HFFc6 (cell line): ENCODE results near the gene VIM. TPM values are rescaled to one million over a fixed set of nuclear protein-coding genes. Genes with fewer than 3 reads are reported as not detected.

Experiments used
- DNase-seq: peaks from one replicate; pipeline ENCODE4 v3.0.0-alpha.2; 2018
- H3K27ac Mint-ChIP-seq: 2 replicates; pipeline ENCODE4 v1.8.0; 2020; ENCODE audit warnings: mild to moderate bottlenecking, mixed read lengths
- H3K27me3 Mint-ChIP-seq: 2 replicates; pipeline ENCODE4 v1.8.0; 2021; ENCODE audit warnings: mild to moderate bottlenecking, moderate library complexity, mixed read lengths; ENCODE audit not compliant: insufficient read depth
- H3K36me3 Mint-ChIP-seq: 2 replicates; pipeline ENCODE4 v1.8.0; 2021; ENCODE audit warnings: low read depth, mixed read lengths
- H3K4me1 Mint-ChIP-seq: 2 replicates; pipeline ENCODE4 v1.8.0; 2020; ENCODE audit warnings: low read depth, mixed read lengths
- H3K4me3 Mint-ChIP-seq: 2 replicates; pipeline ENCODE4 v1.8.0; 2020; ENCODE audit warnings: mild to moderate bottlenecking, moderate library complexity, mixed read lengths
- H3K9me3 Mint-ChIP-seq: 2 replicates; pipeline ENCODE4 v1.8.0; 2020; ENCODE audit warnings: mild to moderate bottlenecking, mixed read lengths
- CTCF ChIP-seq: fragments of 200-600 bp; sonication (generic); IDR thresholded peaks from 2 replicates; pipeline ENCODE4 v1.5.0; 2021; ENCODE audit warnings: antibody characterized with exemption, mild to moderate bottlenecking
- total RNA-seq, 6 experiments: library from RNA; stranded (reverse); fragmentation: NEBNext Ultra II Directional; extraction: Animal tissue kit (Norgen Biotek cat#: 25700); gene quantifications; 2 replicates in 1 of 6; 3 replicates in 5 of 6; pipeline ENCODE4 v1.2.3, GENCODE V29; 2021

VIM gene
- total RNA-seq, 6 experiments from 2014 or later, result 9,623 to 12,540 (median 10,688) TPM

DNA sequence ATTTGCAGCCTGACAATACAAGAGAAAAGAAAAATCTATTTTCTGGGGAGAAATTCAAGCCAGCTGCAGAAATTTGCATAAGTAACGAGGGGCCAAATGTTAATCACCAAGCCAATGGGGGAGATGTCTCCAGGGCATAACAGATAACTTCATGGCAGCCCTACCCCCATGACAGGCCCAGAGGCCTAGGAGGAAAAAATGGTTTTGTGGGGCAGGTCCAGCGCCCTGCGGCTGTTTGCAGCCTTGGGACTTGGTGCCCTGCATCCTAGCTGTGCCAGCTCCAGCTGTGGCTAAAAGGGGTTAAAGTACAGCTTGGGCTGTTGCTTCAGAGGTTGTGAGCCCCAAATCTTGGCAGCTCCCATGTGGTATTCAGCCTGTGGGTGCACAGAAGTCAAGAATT, 54.3 kb downstream of the VIM start:
- Mint-ChIP-seq H3K27me3 (peaks cover 17% of the 10 kb centered on the region), H3K36me3 (peaks cover 12% of the 10 kb centered on the region), H3K9me3 (peaks cover 22% of the 10 kb centered on the region), H3K4me1 (no peaks in the 10 kb centered on the region), H3K27ac (no peak overlapping the region), H3K4me3 (no peak overlapping the region)
- no peak for TF ChIP-seq CTCF
- DNase-seq, result no peak

- Mint-ChIP-seq H3K4me1 (no peaks in the 10 kb centered on the region), H3K36me3 (peaks cover 9% of the 10 kb centered on the region), H3K27me3 (peaks cover 31% of the 10 kb centered on the region), H3K9me3 (peaks cover 13% of the 10 kb centered on the region), H3K27ac (no peak overlapping the region), H3K4me3 (no peak overlapping the region)
- no peak for DNase-seq
- TF ChIP-seq CTCF, result no peak
Measured at GRCh38 chr10:17286562-17287550, 58.8 kb downstream of the VIM start.

Other genes with a start within 250 kb of the VIM start
- gene CUBN, start 98.4 kb upstream of the VIM start, total RNA-seq, result 1 to 10 TPM in 3 of 6 experiments, under 1 TPM in 3; 0.43 to 1.7 (median 1.2) TPM
- gene TRDMT1, start 26.6 kb upstream of the VIM start, total RNA-seq, result 10 to 100 TPM in 2 of 6 experiments, 1 to 10 TPM in 4; 6.8 to 13.0 (median 8.6) TPM
- not detected for gene ST8SIA6, start 226.4 kb downstream of the VIM start, total RNA-seq